Transverse colon (tissue), 4 donors: ENCODE data around the gene AGRN. TPM values are rescaled to one million over a fixed set of nuclear protein-coding genes. Genes with fewer than 3 reads are reported as not detected.
"Not testable (repeated sequence)": the region's sequence is repeated elsewhere in the genome, so short reads cannot be mapped to it uniquely, and the experiment has no call there.

ENCODE experiments used
- DNase-seq: peaks from one replicate; pipeline ENCODE4 v3.0.0-alpha.2; 2019
- H3K27ac ChIP-seq, 4 donors: fragments of 200-600 bp; sonication (generic); 2 replicates each; pipeline ENCODE4 v1.5.1; 2016 to 2018; ENCODE audit warnings: inconsistent platforms in 4 of 4
- H3K27me3 ChIP-seq: fragments of 200-600 bp; sonication (generic); 2 replicates; pipeline ENCODE4 v1.5.1; 2017; ENCODE audit warnings: inconsistent platforms
- H3K36me3 ChIP-seq, 4 donors: fragments of 200-600 bp; sonication (generic); 2 replicates each; pipeline ENCODE4 v1.5.1; 2017 to 2019; ENCODE audit warnings: inconsistent platforms in 4 of 4
- H3K4me1 ChIP-seq, 4 donors: fragments of 200-600 bp; sonication (generic); 2 replicates each; pipeline ENCODE4 v1.5.1; 2017 to 2020; ENCODE audit warnings: inconsistent platforms in 4 of 4
- H3K4me3 ChIP-seq, 4 donors: fragments of 200-600 bp; sonication (generic); 1 replicate in 1 of 4; 2 replicates in 3 of 4; pipeline versions ENCODE4 v1.5.1 to v1.6.1; 2017 to 2019; ENCODE audit warnings: inconsistent platforms in 4 of 4
- H3K9me3 ChIP-seq, 2 donors: fragments of 200-600 bp; sonication (generic); 2 replicates each; pipeline ENCODE4 v1.5.1; 2017 to 2019; ENCODE audit warnings: inconsistent platforms in 2 of 2
- CTCF ChIP-seq, 5 experiments: fragments of 200-600 bp in 3 of 5; fragments of 450-650 bp in 2 of 5; sonication (generic) in 3 of 5; IDR thresholded peaks; 1 replicate in 2 of 5; 2 replicates in 3 of 5; pipeline ENCODE4 v1.5.1; 2016 to 2017; ENCODE audit warnings: antibody characterized with exemption in 5 of 5, inconsistent platforms in 3 of 5, mild to moderate bottlenecking in 2 of 5, moderate library complexity in 1 of 5
- EP300 ChIP-seq: sonication (generic); formaldehyde crosslinking; IDR thresholded peaks from one replicate; pipeline ENCODE4 v1.6.1; 2017; ENCODE audit warnings: antibody characterized with exemption, low read depth
- POLR2A ChIP-seq: fragments of 450-650 bp; IDR thresholded peaks from one replicate; pipeline ENCODE4 v1.6.1; 2016; ENCODE audit warnings: antibody characterized with exemption, mild to moderate bottlenecking, moderate library complexity
- POLR2AphosphoS5 ChIP-seq, 3 donors: sonication (generic); formaldehyde crosslinking; IDR thresholded peaks; one replicate each; pipeline ENCODE4 v1.6.1; 2016; ENCODE audit warnings: antibody characterized with exemption in 3 of 3
- WGBS, 2 donors: methylation state at CpG; one replicate each; pipeline ENCODE4 v1.1.5; 2018; ENCODE audit warnings: low coverage in 1 of 2; 5-methylcytosine and 5-hydroxymethylcytosine counted together
- in situ Hi-C, 4 donors: fragments of 200-750 bp; cut with MboI; loops; one replicate each; pipeline versions ENCODE4 v1.15.0 to v1.15.1; 2017; ENCODE audit warnings: low sequenced_read_pairs in 3 of 4, low pct_ligation_motif_present in 1 of 4, low pct_unique_long_range_greater_than_20kb in 1 of 4
- intact Hi-C: fragments of 100-400 bp; cut with DNase I; formaldehyde crosslinking; loops from one replicate; pipeline ENCODE4 v1.15.1; 2023; ENCODE audit warnings: low total_unique reads
- total RNA-seq, 4 donors: library from RNA; depleted of rRNA; stranded (reverse); fragments of >200 nt; gene quantifications; one replicate each; pipeline ENCODE4 v1.1.0, GENCODE V29; 2016

Gene AGRN
- total RNA-seq, 4 donors from 2014 or later: 25.4 to 132 (median 44.8) TPM

- intact Hi-C loops: no loop called here
- TF ChIP-seq EP300 (no peak), CTCF (IDR thresholded peaks at IDR 0.05) (no peak), POLR2A (no peak), POLR2AphosphoS5 (IDR thresholded peaks at IDR 0.05) (no peak)
- Histone ChIP-seq H3K27me3 (peaks cover 23% of the 10 kb centered on the region), H3K4me1 (peaks cover 5 to 25% (median 18%) of the 10 kb centered on the region in 4 donors), H3K27ac (peak overlapping the region; percentile 79 to 80 (median 80)), H3K4me3 (no peak overlapping the region), H3K9me3 (no peaks in the 10 kb centered on the region), H3K36me3 (no peaks in the 10 kb centered on the region)
- no peak for DNase-seq
- WGBS, 2 donors: 36 to 65% methylated on average over 5 to 14 of the region's 14 CpGs
- in situ Hi-C loops: no loop called here
Observed at GRCh38 chr1:1074631-1075147, 54.8 kb downstream of the AGRN start.

- H3K27me3 ChIP-seq: peaks cover 21% of the 10 kb centered on the region
- in situ Hi-C loops: no loop called here
Observed at GRCh38 chr1:1075148-1075935, 55.4 kb downstream of the AGRN start.

GRCh38 chr1:1077396-1077795 is 57.5 kb downstream of the AGRN start:
- peaks cover 15% of the 10 kb centered on the region for H3K27me3 ChIP-seq
- DNase-seq, H3K27ac ChIP-seq, H3K36me3 ChIP-seq, in situ Hi-C loops, H3K4me3 ChIP-seq, intact Hi-C loops, H3K9me3 ChIP-seq: not testable (repeated sequence)
- no CpG with 5 or more reads among the region's 21 CpGs for WGBS, 2 donors
- H3K4me1 ChIP-seq: peaks cover 12 to 30% (median 26%) of the 10 kb centered on the region in 4 donors

More at GRCh38 chr1:1075148-1075935, 55.4 kb downstream of the AGRN start:
- no peak for DNase-seq
- Histone ChIP-seq H3K36me3 (no peaks in the 10 kb centered on the region), H3K9me3 (no peaks in the 10 kb centered on the region), H3K27ac (no peak overlapping the region), H3K4me1 (peaks cover 12 to 28% (median 24%) of the 10 kb centered on the region in 4 donors), H3K4me3 (no peak overlapping the region)
- intact Hi-C loops: no loop called here
- 59% methylated on average over 17 of the region's 21 CpGs; no CpG with 5 or more reads in 1 of the 2 donors for WGBS, 2 donors
- TF ChIP-seq POLR2AphosphoS5 (IDR thresholded peaks at IDR 0.05) (no peak), CTCF (IDR thresholded peaks at IDR 0.05) (no peak), EP300 (no peak)

GRCh38 chr1:1079408-1080121 is 59.6 kb downstream of the AGRN start:
- WGBS, 2 donors: 6% methylated on average over 23 of the region's 38 CpGs; no CpG with 5 or more reads in 1 of the 2 donors
- Histone ChIP-seq H3K9me3 (no peaks in the 10 kb centered on the region), H3K27ac (peak overlapping the region; percentile 3 to 61 (median 18)), H3K4me3 (peak overlapping the region in 3 of 4 donors; percentile 8 to 30 (median 26)), H3K27me3 (peaks cover 8% of the 10 kb centered on the region), H3K4me1 (peaks cover 12 to 17% (median 16%) of the 10 kb centered on the region in 4 donors), H3K36me3 (no peaks in the 10 kb centered on the region)
- peak; percentile 70 for DNase-seq
- TF ChIP-seq POLR2AphosphoS5 (IDR thresholded peaks at IDR 0.05) (peak; percentile 12 to 40 (median 30)), CTCF (IDR thresholded peaks at IDR 0.05) (no peak), POLR2A (no peak), EP300 (no peak)
- intact Hi-C loops (no loop called here), in situ Hi-C loops (no loop called here)
